ENCODE results near the gene ATRIP.
A peak's percentile ranks its signal among the peaks of the same experiment; 100 is the strongest.
"Not testable (repeated sequence)": the region's sequence is repeated elsewhere in the genome, so short reads cannot be mapped to it uniquely, and the experiment has no call there.

The ATRIP gene

DNA sequence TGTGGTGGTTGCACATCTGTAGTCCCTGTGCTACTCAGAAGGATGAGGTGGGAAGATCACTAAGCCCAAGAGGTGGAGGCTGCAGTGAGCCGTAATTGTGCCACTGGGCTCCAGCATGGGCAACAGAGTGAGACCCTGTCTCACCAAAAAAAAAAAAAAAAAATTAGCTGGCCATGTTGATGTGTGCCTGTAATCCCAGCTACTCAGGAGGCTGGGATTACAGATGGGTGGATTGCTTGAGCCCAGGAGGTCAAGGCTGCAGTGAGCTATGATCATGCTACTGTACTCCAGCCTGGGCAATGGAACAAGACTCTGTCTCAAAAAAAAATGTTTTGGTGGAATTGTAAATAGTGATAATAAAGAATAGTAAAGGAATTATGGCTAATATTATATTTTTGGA is 9.9 kb downstream of the ATRIP start:
- Histone ChIP-seq H3K27me3 (ENCODE audit: insufficient read depth, poor library complexity, severe bottlenecking) (no peaks in the 10 kb centered on the region), H3K4me1 (ENCODE audit: insufficient read depth, poor library complexity, severe bottlenecking) (no peaks in the 10 kb centered on the region), H3K36me3 (ENCODE audit: low read depth) (peaks cover 86% of the 10 kb centered on the region), H3K9me3 (ENCODE audit: severe bottlenecking) (no peaks in the 10 kb centered on the region), H3K27ac (ENCODE audit: poor library complexity, severe bottlenecking) (no peak overlapping the region), H3K4me3 (ENCODE audit: severe bottlenecking) (no peak overlapping the region)
- ATAC-seq (ENCODE audit: low read depth) (no peak), DNase-seq (ENCODE audit: low spot score) (no peak)
- TF ChIP-seq, protein P1, sequence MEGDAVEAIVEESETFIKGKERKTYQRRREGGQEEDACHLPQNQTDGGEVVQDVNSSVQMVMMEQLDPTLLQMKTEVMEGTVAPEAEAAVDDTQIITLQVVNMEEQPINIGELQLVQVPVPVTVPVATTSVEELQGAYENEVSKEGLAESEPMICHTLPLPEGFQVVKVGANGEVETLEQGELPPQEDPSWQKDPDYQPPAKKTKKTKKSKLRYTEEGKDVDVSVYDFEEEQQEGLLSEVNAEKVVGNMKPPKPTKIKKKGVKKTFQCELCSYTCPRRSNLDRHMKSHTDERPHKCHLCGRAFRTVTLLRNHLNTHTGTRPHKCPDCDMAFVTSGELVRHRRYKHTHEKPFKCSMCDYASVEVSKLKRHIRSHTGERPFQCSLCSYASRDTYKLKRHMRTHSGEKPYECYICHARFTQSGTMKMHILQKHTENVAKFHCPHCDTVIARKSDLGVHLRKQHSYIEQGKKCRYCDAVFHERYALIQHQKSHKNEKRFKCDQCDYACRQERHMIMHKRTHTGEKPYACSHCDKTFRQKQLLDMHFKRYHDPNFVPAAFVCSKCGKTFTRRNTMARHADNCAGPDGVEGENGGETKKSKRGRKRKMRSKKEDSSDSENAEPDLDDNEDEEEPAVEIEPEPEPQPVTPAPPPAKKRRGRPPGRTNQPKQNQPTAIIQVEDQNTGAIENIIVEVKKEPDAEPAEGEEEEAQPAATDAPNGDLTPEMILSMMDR (IDR thresholded peaks at IDR 0.05; ENCODE audit: poor library complexity, severe bottlenecking) = no peak

DNA sequence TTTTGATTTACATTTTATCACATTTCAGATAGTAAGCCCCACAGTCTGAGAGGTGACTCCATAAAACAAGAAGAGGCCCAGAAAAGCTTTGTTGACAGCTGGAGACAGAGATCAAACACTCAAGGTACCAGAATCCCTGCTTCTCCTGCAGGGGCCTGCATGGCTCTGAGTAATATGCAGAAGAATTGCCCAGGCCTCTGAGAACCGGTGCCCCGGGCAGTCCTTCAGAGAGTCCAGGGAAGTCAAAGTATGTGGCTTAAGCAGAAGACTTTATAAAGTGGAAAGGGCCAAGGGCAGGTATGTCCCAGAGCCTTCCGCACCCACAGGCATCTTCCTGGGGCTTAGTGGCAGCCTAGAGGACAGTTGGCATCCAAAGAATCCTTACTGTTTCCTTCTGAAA is 12.8 kb downstream of the ATRIP start:
- Histone ChIP-seq H3K36me3 (ENCODE audit: low read depth) (peaks cover 61% of the 10 kb centered on the region), H3K27ac (ENCODE audit: poor library complexity, severe bottlenecking) (no peak overlapping the region), H3K4me3 (ENCODE audit: severe bottlenecking) (no peak overlapping the region), H3K9me3 (ENCODE audit: severe bottlenecking) (no peaks in the 10 kb centered on the region), H3K27me3 (ENCODE audit: insufficient read depth, poor library complexity, severe bottlenecking) (no peaks in the 10 kb centered on the region), H3K4me1 (ENCODE audit: insufficient read depth, poor library complexity, severe bottlenecking) (no peaks in the 10 kb centered on the region)
- ATAC-seq (ENCODE audit: low read depth) (peak; percentile 24; the same call in 1 of the 3 replicates), DNase-seq (ENCODE audit: low spot score) (no peak)
- TF ChIP-seq, protein P1 (IDR thresholded peaks at IDR 0.05; ENCODE audit: poor library complexity, severe bottlenecking) = no peak

GRCh38 chr3:48459773-48460516 is 13.4 kb downstream of the ATRIP start:
- H3K36me3 ChIP-seq (ENCODE audit: low read depth) = peaks cover 55% of the 10 kb centered on the region
- no peaks in the 10 kb centered on the region for H3K4me1 ChIP-seq (ENCODE audit: insufficient read depth, poor library complexity, severe bottlenecking)
- H3K27me3 ChIP-seq (ENCODE audit: insufficient read depth, poor library complexity, severe bottlenecking) = no peaks in the 10 kb centered on the region
- no peak overlapping the region for H3K4me3 ChIP-seq (ENCODE audit: severe bottlenecking)
- no peak for DNase-seq (ENCODE audit: low spot score)
- ATAC-seq (ENCODE audit: low read depth) = no peak
- TF ChIP-seq, protein P1 (IDR thresholded peaks at IDR 0.05; ENCODE audit: poor library complexity, severe bottlenecking) = no peak
- H3K9me3 ChIP-seq (ENCODE audit: severe bottlenecking) = no peaks in the 10 kb centered on the region
- no peak overlapping the region for H3K27ac ChIP-seq (ENCODE audit: poor library complexity, severe bottlenecking)

DNA sequence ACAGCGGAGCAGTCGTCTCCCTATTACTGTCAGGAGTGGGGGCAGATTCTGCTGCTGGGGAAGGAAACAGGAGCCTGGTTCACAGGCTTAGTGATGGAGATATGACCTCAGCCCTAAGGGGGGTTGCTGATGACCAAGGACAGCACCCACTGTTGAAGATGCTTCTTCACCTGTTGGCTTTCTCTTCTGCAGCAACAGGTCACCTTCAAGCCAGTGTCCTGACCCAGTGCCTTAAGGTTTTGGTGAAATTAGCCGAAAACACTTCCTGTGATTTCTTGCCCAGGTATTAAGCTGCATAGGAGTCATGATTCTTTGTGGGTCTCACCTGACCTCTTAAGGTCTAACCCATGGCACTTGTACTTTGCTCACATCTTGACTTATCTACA is 14.0 kb downstream of the ATRIP start:
- Histone ChIP-seq H3K4me3 (ENCODE audit: severe bottlenecking) (no peak overlapping the region), H3K27me3 (ENCODE audit: insufficient read depth, poor library complexity, severe bottlenecking) (no peaks in the 10 kb centered on the region), H3K4me1 (ENCODE audit: insufficient read depth, poor library complexity, severe bottlenecking) (peaks cover 4% of the 10 kb centered on the region), H3K36me3 (ENCODE audit: low read depth) (peaks cover 49% of the 10 kb centered on the region), H3K9me3 (ENCODE audit: severe bottlenecking) (no peaks in the 10 kb centered on the region), H3K27ac (ENCODE audit: poor library complexity, severe bottlenecking) (no peak overlapping the region)
- DNase-seq (ENCODE audit: low spot score) (no peak), ATAC-seq (ENCODE audit: low read depth) (no peak)
- TF ChIP-seq, protein P1 (IDR thresholded peaks at IDR 0.05; ENCODE audit: poor library complexity, severe bottlenecking) = no peak

DNA sequence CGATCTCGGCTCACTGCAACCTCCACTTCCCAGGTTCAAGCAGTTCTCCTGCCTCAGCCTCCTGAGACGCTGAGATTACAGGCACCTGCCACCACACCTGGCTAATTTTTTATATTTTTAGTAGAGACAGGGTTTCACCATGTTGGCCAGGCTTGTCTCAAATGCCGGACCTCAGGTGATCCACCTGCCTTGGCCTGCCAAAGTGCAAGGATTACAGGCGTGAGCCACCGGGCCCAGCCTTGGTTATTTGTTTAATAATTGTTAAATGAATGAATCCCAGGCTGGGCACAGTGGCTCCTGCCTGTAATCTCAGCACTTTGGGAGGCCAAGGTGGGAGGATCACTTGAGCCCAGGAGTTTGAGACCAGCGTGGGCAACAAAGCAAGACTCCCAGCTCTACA is 15.2 kb downstream of the ATRIP start:
- ATAC-seq (ENCODE audit: low read depth); H3K4me3 ChIP-seq (ENCODE audit: severe bottlenecking); H3K27ac ChIP-seq (ENCODE audit: poor library complexity, severe bottlenecking); H3K9me3 ChIP-seq (ENCODE audit: severe bottlenecking); H3K27me3 ChIP-seq (ENCODE audit: insufficient read depth, poor library complexity, severe bottlenecking); H3K4me1 ChIP-seq (ENCODE audit: insufficient read depth, poor library complexity, severe bottlenecking); DNase-seq (ENCODE audit: low spot score): not testable (repeated sequence)
- H3K36me3 ChIP-seq (ENCODE audit: low read depth) = peaks cover 42% of the 10 kb centered on the region

All from RWPE2 (cell line).